AG20443 (cell line): ENCODE measurements around the gene ZNF292.
"Not testable (repeated sequence)": the region's sequence is repeated elsewhere in the genome, so short reads cannot be mapped to it uniquely, and the experiment has no call there.

Source experiments
- DNase-seq: peaks from one replicate; pipeline ENCODE4 v3.0.0; 2012; ENCODE audit warnings: low spot score, mixed read lengths

The ZNF292 gene

DNA sequence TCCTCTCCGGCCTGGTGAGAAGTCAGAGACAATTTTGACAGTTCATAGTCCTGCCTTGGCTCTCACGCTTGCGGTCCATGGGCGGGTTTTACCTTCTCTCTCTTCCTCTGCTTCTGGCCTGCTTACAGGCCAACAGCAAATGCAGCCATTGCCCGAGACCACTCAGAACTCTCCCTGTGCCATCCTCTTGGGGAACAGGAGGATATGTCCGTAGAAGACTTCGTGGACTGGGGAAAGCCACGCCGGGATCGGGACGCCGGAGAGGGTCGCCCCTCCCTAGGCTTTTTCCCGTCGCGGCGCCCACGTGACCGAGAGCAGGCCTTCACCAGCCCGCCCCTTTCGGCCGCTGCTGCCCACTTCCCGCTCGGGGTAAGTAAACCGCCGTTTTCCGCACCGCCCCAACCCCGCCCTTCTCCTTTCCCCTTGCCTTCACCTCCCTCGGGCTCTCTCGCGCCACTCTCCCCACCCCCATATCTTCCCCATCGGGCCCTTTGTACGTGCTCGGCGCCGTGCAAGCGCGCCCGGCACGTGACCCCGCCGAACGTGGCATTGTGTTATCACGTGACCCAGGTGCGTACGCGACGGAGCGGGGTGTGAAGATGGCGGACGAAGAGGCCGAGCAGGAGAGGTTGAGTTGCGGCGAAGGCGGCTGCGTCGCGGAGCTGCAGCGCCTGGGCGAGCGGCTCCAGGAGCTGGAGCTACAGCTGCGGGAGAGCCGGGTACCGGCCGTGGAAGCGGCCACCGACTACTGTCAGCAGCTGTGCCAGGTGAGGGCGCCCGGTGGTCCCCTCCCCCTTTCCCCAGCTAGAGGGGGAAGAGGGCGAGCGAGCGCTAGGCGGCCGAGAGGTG, at the start of gene ZNF292:
TSS of gene ZNF292 (plus strand) at position 573 of the 849 bp plus-strand sequence. CDS start at position 600, 27 bp downstream.
- DNase-seq, result peak; percentile 95

DNA sequence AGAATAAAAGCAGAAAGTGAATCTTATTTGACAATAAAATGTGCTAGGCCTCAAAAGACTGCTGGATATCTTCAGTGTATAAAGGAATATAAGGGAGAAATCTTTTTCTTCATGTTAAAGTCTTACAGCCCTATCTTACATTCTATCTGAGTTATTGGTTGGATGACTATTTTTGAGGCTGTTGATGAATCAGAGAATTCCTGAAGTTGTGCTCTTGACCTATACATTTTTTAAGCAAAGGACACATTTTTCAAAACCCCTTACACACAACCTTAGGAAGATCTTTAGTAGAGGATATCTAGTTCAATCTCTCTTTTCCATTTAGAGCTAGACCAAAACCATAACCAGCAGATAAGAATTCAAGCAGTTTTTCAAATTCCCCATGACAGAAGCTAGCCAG, 49.5 kb upstream of the ZNF292 start:
- no peak for DNase-seq

GRCh38 chr6:87110636-87111035, 44.7 kb upstream of the ZNF292 start:
- DNase-seq, result no peak

DNA sequence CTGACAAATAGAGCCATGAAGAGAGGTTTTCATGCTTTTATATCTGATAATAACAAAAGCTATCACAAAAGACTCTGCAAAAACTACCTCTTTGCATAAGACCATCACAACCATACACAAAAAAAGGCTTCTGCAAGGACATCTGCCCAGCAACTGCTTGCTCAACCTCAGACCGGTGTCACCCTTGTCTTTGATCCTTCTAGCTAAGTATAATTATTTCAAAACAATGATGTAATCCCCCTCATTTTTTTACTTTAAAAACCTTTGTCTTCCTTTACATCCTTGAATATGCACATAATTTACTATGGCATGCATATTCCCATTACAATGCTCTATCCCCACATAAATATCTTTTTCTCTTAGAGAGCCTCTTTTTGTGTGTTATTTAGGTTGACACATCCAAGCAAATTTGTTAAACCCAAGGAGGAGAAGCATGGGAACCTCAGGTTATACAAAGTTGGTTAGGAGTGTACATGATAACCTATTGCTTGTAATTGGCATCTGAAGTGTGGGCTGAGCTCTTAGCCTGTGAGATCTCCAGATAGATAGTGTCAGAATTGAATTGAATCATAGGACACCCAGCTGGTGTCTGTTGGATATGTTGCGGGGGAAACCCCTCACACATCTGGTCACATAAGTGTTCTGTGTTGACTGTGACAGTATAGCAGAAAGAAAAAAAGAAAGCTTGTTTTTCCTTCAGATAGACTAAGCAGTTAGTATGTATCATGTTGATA, 39.8 kb upstream of the ZNF292 start:
- DNase-seq, result no peak

- DNase-seq, result no peak
Observed at GRCh38 chr6:87116922-87117321, 38.4 kb upstream of the ZNF292 start.

DNA sequence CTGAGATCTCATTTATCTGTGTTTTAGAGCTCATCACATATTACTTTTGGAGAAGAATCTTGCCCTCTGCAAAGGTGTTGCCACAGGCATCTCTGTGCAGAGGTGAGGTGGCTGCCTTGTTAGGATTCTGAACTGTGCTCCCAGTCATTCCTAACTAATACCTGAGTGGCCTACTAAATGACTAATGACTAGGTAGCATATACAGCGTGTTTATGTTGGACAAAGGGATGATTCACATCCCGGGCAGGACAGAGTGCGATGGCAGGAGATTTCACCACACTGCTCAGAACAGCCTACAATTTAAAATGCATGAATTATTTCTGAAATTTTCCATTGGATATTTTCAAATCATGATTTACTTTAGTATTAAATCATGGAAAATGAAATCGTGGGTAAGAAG, 37.3 kb upstream of the ZNF292 start:
- no peak for DNase-seq

DNA sequence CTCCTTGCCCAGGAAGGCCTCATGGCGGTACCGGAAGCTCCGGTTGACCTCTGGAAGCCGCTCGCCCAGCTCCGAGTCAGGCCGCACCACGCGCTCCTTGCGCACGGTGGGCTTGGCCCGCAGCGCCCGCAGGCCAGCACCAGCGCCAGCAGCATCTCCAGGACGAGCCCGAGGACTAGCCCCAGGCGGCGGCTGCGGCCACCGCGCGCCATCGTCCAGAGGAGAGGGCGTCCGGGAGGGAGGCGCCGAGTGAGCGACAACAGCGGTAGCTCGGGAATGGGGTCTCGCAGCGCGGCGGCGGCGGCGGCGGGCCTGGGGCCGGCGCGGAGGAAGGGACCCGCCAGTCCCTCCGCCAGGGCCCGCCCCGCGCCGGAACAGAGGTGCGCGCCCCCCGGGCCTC, 32.9 kb upstream of the ZNF292 start:
- peak; percentile 6 for DNase-seq

- no peak for DNase-seq
Observed at GRCh38 chr6:87124074-87124473, 31.3 kb upstream of the ZNF292 start.

- no peak for DNase-seq
Observed at GRCh38 chr6:87126501-87126900, 28.9 kb upstream of the ZNF292 start.

GRCh38 chr6:87127737-87128136, 27.6 kb upstream of the ZNF292 start:
- no peak for DNase-seq

DNA sequence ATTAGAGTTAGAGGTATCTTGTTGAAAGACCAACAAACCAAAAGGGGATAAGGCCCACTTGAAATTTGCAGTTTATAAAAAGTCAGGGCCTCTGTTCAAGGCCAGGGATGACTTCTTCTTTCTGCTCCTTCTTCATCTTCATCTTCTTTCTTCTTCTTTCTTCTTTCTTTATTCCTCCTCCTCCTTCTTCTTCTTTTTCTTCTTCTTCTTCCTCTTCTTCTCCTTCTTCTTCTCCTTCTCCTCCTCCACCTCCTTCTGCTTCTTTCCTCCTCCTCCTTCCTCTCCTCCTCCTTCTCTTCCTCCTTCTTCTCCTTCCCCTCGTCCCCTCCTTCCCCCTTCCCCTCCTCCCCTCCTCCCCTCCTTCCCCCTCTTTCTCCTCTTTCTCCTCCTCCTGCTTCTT, 18.4 kb upstream of the ZNF292 start:
- no peak for DNase-seq

DNA sequence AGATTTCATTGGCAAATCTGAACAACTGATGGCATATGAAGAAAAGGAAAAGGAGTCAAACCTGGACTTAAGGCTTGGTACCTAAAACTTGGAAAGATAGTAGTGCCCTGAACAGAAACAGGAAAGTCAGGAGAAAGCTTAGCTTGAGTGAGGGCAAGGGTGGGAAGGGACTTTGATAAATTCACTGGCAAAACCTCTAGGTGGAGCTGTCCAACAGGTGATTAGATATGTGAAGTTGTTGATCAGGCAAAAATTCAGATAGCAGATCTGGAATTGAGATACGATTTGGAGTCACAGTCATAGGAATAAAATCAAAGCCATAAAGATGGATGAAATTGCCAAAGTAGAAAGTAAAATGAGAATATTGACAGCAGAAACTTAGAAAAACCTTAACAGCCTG, 16.1 kb upstream of the ZNF292 start:
- DNase-seq, result peak; percentile 69

GRCh38 chr6:87139927-87140326, 15.4 kb upstream of the ZNF292 start:
- not testable (repeated sequence) for DNase-seq

DNA sequence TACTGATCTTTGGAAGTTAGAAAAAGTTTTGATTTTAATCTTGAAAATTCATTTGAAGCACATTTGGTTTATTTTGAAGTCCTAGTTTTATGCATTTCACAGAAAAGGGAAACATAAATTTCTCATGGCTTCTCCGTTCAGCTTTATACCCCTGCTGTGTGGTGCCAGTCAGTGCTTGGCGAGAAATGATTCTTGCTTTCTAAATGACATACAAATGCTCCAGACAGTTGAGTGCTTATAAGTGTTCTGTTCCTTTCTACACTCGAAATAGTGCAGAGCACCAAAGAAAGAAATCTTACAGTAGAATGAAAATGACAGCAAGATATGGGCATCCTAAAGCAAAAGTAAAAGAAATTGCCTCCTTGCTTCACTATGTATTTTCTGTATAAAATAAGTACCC, 9.0 kb upstream of the ZNF292 start:
- no peak for DNase-seq

DNA sequence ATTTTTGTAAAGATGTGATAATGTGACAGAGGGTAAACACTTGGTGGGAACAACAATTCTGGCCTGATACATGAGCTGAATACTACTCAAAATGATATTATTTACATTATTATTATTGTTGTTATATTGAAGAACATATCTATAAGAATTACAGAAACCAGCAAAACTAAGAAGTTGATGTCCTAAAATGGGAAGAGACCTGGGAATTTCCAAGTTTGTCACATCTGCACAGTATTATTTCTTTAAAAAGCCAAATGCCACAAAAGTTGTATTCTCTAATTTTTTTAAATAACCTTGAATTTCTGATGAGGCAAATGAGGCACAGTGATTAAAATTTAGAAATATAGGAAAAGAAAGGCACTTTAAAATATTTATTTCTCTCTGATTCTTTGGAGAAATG, 5.0 kb upstream of the ZNF292 start:
- no peak for DNase-seq

DNA sequence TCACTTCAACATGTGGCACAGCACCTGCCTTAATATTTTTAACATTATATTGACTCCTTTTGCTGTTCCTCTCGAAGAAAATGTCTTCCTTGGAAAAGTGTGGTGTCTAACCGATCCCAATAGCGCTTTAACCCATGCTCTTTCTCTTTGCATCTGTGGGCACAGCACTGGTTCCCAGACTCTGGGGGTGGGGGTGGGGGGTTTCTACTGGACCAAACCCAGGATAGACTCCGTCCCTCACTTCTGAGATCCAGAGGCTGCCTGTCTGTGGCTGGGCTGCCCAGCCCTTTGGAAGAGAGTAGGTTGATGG, 3.9 kb upstream of the ZNF292 start:
- no peak for DNase-seq

- peak; percentile 62 for DNase-seq
Observed at GRCh38 chr6:87151781-87152525, 3.4 kb upstream of the ZNF292 start.

DNA sequence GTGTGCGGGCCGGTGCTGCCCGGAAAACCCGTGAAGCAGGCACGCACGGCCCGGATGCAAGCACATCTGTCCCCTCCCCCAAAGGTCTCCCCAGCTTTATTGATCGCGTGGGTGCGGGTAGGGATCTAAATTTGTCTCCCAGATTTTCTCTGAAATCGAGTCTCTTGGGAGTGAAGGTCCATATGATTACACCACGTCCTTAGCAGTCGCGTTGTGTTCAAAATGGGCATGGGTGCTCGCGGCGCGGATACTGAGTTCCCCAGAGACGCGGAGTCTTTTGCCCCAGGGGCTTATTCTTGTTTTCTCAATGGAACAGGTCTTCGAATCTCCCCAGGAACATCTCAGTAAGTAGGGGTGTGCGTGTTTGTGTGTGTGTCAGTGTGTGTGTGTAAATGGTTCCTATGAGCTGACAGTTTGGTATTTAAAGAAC, 2.8 kb upstream of the ZNF292 start:
- DNase-seq, result no peak

GRCh38 chr6:87154641-87154992, 748 bp upstream of the ZNF292 start:
- DNase-seq, result peak; percentile 66

DNA sequence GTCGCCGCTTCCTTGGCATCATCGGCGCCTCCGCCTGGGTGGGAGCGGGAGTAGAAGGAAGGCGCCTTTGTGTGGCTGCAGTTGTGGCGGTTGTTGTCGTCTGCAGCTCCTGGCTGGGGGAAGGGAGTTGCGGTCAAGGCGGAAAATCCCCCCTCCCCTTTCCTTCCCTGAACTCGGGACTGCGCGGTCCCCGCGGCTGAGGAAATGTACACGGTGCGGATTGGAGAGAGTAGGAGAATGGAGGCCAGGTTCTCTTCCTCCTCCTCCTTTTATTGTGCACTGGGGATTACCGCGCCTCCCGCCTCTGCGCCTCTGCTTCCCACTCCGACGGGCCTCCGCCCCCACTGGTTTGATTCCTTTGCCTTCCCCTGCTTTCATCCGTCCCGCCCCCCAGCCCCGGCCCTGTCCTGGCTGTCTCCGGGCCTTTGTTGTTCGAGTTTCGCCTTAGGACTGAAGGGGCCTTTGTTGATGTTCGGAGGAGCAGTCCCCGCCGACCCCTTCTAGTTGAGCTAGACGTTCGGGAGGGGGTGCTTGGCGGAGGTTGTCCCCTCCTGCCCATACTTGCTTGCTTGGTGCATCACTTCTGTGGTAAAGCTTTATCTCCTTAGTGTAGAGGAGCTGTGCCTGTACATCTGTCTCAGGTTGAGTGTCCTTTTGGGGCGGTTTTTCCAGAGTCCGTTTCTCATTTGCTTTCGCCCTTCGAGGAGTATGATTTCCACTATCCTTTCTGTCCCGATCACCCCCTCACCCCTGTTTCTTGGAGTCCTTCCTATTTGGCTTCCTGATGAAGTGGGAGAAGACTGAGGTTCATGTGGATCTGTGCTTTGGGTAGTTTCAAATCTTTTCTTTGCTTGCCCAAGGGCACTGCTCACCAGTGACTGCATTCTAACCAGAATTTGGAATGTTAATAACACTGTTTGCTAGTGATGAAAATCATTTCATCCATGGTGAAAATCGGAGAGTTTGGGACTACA, 764 bp downstream of the ZNF292 start:
- peak; percentile 60 for DNase-seq

- not testable (repeated sequence) for DNase-seq
Observed at GRCh38 chr6:87157596-87157995, 2.2 kb downstream of the ZNF292 start.

DNA sequence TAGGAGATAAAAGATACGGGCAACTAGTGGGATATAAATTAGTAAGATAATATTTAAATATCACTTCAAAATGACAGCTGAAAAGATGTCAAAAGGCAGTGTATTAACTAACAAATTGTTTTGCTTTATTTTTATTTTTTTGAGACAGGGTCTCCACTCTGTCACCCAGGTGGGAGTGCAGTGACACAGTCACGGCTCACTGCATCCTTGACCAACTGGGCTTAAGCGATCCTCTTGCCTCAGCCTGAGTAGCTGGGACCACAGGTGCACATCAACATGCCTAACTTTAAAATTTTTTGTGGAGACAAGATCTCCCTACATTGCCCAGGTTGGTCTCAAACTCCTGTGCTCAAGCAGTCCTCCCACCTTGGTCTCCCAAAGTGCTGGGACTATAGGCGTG, 5.9 kb downstream of the ZNF292 start:
- DNase-seq, result no peak
